ENCODE data around the gene SLC35E3.
A peak's percentile ranks its signal among the peaks of the same experiment; 100 is the strongest.

Gene SLC35E3

GRCh38 chr12:68784015-68784414 lies 38.0 kb downstream of the SLC35E3 start:
- Histone ChIP-seq H3K4me1 (ENCODE audit: control insufficient read depth in 1 of 2, insufficient read depth in 1 of 2, low read depth in 1 of 2, low read length in 1 of 2) (peaks cover 50 to 56% of the 10 kb centered on the region in 2 experiments), H3K4me3 (ENCODE audit: low read depth in 1 of 2, low read length in 1 of 2) (no peak overlapping the region), H3K27ac (peak overlapping the region; percentile 94), H3K9me3 (no peaks in the 10 kb centered on the region), H3K27me3 (no peaks in the 10 kb centered on the region), H3K36me3 (no peaks in the 10 kb centered on the region)
- no peak for TF ChIP-seq CTCF (IDR thresholded peaks at IDR 0.05)

GRCh38 chr12:68785358-68785757 lies 39.4 kb downstream of the SLC35E3 start:
- Histone ChIP-seq H3K27me3 (no peaks in the 10 kb centered on the region), H3K4me1 (ENCODE audit: control insufficient read depth in 1 of 2, insufficient read depth in 1 of 2, low read depth in 1 of 2, low read length in 1 of 2) (peaks cover 50 to 56% of the 10 kb centered on the region in 2 experiments), H3K27ac (peak overlapping the region; percentile 94), H3K4me3 (ENCODE audit: low read depth in 1 of 2, low read length in 1 of 2) (no peak overlapping the region), H3K36me3 (no peaks in the 10 kb centered on the region), H3K9me3 (no peaks in the 10 kb centered on the region)
- no peak for TF ChIP-seq CTCF (IDR thresholded peaks at IDR 0.05)

DNA sequence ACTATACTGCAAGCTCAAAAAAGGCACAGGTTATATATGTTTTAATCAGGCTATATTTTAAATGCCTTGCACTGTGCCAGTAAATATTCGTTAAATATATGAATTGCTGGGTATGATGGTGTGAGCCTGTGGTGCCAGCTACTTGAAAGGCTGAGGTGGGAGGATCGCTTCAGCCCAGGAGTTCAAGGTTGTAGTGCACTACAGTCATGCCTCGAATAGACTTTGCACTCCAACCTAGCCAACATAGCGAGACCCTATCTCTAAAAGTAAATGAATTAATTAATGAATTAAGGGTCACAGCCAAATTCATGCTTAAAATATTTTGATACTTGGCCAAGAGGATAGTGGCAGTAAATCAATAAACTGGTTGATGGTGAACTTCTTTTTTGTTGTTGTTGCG lies 39.8 kb downstream of the SLC35E3 start:
- Histone ChIP-seq H3K27ac (peak overlapping the region; percentile 94), H3K36me3 (no peaks in the 10 kb centered on the region), H3K4me3 (ENCODE audit: low read depth in 1 of 2, low read length in 1 of 2) (no peak overlapping the region), H3K4me1 (ENCODE audit: control insufficient read depth in 1 of 2, insufficient read depth in 1 of 2, low read depth in 1 of 2, low read length in 1 of 2) (peaks cover 50 to 56% of the 10 kb centered on the region in 2 experiments), H3K9me3 (no peaks in the 10 kb centered on the region), H3K27me3 (no peaks in the 10 kb centered on the region)
- TF ChIP-seq CTCF (IDR thresholded peaks at IDR 0.05), result no peak

DNA sequence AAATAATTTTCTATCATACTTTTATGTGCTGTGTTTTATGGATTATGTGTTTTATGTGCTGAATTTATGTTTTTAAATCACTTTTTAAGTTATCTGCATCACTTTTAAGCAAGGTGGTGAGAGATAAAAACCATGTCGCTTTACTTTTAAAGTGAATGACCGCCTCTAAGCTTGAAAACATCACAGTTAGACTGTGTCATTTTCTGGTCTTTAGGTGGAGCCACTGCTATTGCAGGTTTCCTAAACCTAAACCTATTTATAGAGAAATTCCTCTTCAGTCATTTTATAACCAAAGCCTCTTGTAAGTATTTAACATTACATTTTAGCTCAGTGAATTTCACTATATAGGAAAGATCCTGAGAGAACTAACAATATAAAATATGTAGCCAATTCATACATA lies 41.0 kb downstream of the SLC35E3 start:
- H3K36me3 ChIP-seq, result no peaks in the 10 kb centered on the region
- H3K27ac ChIP-seq, result peak overlapping the region; percentile 94
- H3K4me1 ChIP-seq (ENCODE audit: control insufficient read depth in 1 of 2, insufficient read depth in 1 of 2, low read depth in 1 of 2, low read length in 1 of 2), result peaks cover 50 to 56% of the 10 kb centered on the region in 2 experiments
- no peak for TF ChIP-seq CTCF (IDR thresholded peaks at IDR 0.05)
- H3K4me3 ChIP-seq (ENCODE audit: low read depth in 1 of 2, low read length in 1 of 2), result peak overlapping the region; percentile 8 to 52
- H3K27me3 ChIP-seq, result no peaks in the 10 kb centered on the region
- H3K9me3 ChIP-seq, result no peaks in the 10 kb centered on the region

GRCh38 chr12:68788554-68789143 lies 42.7 kb downstream of the SLC35E3 start:
- Histone ChIP-seq H3K9me3 (no peaks in the 10 kb centered on the region), H3K27me3 (no peaks in the 10 kb centered on the region), H3K27ac (peak overlapping the region; percentile 94), H3K36me3 (no peaks in the 10 kb centered on the region), H3K4me1 (ENCODE audit: control insufficient read depth in 1 of 2, insufficient read depth in 1 of 2, low read depth in 1 of 2, low read length in 1 of 2) (peaks cover 47 to 52% of the 10 kb centered on the region in 2 experiments), H3K4me3 (ENCODE audit: low read depth in 1 of 2, low read length in 1 of 2) (no peak overlapping the region)
- no peak for TF ChIP-seq CTCF (IDR thresholded peaks at IDR 0.05)

Data from neutrophil (primary cell).